GM19463 (cell line): ENCODE data around the gene COL6A2.

ENCODE experiments used
- ATAC-seq: cut with Tn5 transposase; IDR thresholded peaks from one replicate; pipeline ENCODE4 v1.9.1; 2021; ENCODE audit warnings: mild to moderate bottlenecking, moderate library complexity; ENCODE audit not compliant: unreplicated experiment

Gene COL6A2

GRCh38 chr21:46151989-46152926 is 54.3 kb downstream of the COL6A2 start:
- ATAC-seq, result no peak

GRCh38 chr21:46152927-46153246 is 55.0 kb downstream of the COL6A2 start:
- ATAC-seq, result no peak

DNA sequence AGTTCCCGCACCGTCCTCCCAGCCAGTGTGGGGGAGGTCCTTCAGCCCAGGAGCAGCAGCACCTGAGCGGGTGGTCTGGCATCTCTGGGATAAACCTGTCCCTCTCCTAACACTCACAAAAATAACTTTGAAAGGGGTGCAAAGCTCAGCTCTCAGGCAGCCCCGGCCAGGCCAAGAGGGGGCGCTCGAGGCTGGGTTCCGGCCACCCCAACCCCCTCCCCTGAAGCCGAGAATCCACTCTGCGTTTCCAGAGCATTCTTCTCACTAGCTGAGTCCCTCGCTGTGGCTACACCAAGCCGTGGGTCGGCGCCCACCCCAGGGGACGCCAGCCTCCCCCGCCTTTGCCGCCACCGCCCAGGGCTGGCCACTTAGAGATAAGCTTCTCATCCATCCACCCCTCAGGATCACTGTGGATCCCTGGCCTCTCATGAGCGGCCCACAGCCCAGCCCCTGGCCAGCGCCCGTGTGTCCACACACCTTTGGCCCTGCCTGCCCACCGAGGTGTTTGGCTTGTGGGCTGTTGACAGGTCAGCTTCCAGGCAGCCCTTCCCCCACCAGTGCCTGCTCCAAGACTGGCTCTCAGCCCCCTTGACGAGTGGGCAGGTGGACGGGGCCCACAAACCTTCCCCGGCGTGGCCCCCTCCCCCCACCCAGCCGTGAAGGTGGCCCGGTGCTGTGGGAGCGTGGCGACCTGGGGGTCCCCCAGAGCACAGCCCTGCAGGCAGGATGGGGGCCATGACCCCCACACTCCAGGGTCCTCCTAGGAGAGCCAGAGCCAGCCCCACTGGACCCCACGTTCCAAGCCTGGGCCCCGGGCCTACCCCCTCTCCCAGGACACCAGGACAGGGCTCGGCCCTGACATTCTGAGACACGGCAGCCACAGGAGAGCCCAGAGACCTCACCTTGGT is 55.6 kb downstream of the COL6A2 start:
- ATAC-seq, result no peak

DNA sequence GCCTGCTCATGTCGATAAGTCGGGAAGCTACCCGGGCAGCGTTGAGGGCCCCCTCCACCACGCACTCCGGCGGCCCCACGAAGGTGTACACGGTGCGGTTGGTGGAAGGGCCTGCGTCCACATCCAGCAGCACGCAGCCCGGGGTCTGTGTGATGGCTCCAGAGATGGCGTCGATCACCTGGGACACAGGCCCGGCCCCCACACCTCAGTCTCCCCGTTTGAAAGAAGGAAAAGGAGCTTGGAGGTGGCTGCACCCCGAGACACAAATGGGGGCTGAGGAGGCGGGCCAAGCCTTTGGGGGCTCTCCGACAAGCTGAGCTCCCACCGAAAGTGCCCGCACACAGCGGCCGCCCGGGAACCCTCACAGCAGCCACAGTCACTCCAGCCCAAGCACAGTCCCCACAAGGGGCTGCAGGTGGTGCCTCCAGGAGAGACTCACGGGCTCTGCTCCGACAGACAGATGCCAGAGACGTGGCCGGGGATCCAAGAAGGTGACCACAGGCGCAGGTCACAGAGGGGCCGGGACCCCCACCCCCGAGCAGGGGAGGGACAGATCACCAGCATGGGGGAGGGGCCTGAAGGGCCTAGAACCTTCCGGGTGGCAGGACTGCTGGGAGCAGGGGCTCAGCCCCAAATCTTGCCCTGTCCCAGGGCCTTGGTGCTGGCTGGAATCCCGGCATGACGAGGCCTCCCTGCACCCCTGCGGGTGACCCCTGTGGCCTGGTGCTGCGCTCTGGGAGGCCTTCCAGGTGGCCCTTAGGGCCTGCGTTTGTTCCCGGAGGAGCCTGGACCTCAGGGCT is 56.4 kb downstream of the COL6A2 start:
- ATAC-seq, result no peak

GRCh38 chr21:46154955-46155513 is 57.1 kb downstream of the COL6A2 start:
- ATAC-seq, result no peak

- ATAC-seq, result no peak
These were observed 57.8 kb downstream of the COL6A2 start, which contains the start of gene FTCD for GRCh38 chr21:46155514-46156377. FTCD (minus strand) TSS chr21:46155579; CDS start chr21:46155523, 56 bp downstream.

GRCh38 chr21:46156378-46156645 is 58.4 kb downstream of the COL6A2 start:
- no peak for ATAC-seq

- no peak for ATAC-seq
These were observed 58.8 kb downstream of the COL6A2 start for GRCh38 chr21:46156678-46157077.

- ATAC-seq, result no peak
These were observed 59.6 kb downstream of the COL6A2 start for GRCh38 chr21:46157396-46157986.

DNA sequence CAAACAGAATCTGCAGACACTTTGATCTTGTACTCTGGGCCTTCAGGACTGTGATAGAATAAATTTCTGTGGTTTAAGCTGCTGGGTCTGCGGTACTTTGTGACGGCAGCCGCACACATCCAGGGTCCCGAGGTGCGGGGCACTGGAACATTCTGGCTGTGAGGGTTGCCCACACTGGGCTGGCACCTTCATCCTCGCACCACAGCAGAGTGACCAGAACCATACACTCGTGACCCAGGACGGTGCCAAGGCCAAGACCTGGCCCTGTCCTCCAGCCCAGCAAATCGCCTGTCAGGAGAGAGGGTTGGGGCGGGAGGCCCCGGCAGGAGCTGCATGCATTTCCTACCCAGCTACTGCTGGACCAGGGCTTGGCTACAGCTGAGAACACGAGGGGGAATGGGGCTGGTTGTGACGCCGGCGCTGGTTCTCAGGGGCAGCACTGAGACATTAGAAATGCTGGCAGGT is 60.1 kb downstream of the COL6A2 start:
- no peak for ATAC-seq

DNA sequence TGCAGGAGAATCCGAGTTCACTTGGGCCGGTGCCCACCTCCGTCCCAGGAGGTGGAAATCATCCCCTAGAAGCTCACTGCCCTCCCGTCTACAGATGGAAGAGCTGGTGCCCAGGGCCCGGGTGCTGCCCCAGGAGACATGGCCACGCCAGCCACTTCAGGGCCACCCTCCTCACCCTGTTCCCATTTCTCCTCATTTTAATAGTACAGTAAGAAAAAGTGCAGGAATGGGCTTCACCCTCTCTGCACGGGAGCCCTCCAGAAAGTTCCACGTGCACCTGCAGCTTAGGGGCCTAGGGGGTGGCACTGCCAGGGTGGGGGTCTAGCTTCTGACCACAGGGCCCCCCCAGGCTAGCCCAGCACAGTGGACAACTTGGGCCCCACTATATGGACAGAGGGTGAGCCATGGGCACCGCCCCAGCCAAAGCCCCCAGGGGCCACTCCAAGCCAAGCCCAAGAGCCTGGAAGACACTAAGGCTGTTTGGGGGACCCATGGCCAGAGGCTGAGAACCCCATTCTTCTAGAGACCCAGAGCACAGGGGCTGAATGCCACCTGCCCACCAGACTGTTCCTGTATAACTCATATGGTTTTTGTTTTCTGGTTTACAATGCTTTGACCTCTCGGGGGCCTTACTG is 60.9 kb downstream of the COL6A2 start:
- no peak for ATAC-seq

GRCh38 chr21:46159390-46159789 is 61.5 kb downstream of the COL6A2 start:
- no peak for ATAC-seq

DNA sequence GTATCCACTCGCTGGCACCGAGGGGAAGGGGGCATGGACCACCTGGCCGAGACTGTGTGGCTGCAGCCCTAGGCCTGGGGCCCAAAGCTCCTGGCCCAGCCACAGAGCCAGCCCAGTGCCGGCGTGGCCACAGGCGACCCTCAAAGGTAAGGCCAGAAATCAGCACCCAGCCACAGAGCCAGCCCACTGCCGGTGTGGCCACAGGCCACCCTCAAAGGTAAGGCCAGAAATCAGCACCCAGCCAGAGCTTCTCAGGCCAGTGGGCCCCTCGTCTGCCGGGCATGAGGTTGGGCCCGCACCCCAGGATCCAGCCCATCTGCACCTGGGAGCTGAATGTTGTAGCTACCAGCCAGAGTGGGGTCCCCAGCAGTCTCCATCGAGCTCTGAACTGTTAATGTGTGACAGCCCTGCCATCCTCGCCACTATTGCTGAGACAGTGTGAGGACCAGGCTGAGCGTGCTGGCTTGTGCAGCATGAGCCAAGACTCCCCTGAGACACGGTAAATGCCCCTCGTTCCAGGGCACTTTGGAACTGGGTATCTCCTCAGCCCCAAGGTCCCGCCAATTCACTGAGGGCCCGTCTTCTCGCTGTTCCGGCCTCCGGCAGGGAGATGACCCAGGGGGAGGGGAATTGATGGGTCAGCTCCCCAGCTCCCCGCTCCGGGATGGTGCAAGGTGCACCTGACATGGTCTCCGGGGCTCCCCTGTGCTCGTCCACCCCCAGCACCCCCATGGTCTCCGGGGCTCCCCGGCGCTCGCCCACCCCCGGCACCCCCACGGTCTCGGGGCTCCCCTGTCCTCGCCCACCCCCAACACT is 62.1 kb downstream of the COL6A2 start:
- ATAC-seq, result no peak

GRCh38 chr21:46160657-46160906 is 62.7 kb downstream of the COL6A2 start:
- ATAC-seq, result no peak

DNA sequence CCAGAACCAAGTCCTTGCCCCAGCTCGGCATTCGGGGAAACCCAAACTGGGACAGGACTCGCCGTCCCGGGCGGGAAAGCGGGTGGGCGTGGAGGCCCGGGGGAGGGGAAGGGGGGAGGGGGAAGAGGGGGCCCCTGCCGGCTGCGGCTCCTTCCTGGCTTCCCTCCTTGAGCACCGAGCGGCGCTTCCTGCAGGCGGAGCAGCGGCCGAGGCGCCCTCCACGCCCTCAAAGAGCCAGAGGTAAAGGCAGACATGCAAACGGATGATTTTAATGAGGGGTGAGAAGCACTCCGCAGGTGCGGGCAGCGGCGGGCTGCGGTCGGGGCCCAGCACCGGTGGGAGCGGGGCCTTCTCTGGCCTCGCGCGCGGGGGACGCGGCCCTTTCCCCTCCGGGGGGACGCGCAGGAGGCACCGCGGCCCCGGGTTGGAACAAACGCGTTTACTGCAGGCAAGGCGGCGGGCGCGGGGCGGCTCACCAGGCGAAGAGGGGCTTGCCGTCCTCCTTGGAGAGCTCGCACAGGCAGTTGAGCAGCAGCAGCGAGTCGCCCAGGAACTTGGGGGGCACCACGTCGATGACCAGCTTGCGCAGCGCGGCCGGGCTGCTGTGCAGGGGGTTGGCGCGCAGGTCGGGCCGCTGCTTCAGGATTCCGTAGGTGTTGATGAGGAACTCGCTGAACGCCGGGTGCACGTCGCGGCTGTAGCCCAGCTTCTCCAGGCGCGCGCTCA is 63.2 kb downstream of the COL6A2 start:
- no peak for ATAC-seq

- ATAC-seq, result no peak
These were observed 64.0 kb downstream of the COL6A2 start for GRCh38 chr21:46161633-46162592.

DNA sequence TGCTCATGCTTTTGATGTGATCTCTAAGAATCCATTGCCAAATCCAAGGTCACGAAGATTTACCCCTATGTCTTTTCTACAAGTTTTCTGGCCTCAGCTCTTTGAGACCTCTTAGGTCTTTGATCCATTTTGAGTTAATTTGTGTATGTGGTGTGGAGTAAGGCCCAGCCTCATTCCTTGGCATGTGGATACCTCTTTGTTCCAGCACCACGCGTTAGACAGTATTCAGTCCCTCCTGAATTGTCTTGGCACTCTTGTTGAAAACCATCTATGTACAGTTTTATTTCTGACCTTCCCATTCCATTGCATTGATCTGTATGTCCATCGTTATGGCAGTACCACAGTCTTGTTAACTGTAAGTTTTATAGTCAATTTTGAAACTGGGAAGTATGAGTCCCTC is 65.5 kb downstream of the COL6A2 start:
- no peak for ATAC-seq
